GM12873 (cell line): ENCODE data around the gene CNGB1.

Source experiments
- CTCF ChIP-seq: IDR thresholded peaks from 2 replicates; pipeline ENCODE4 v1.5.1; 2012; ENCODE audit warnings: low read depth, mild to moderate bottlenecking, moderate library complexity, low read length, control low read depth; ENCODE audit not compliant: insufficient read depth; ENCODE audit errors: missing control alignments

CNGB1 gene

GRCh38 chr16:57945740-57946138 is 25.2 kb downstream of the CNGB1 start:
- TF ChIP-seq CTCF: no peak

DNA sequence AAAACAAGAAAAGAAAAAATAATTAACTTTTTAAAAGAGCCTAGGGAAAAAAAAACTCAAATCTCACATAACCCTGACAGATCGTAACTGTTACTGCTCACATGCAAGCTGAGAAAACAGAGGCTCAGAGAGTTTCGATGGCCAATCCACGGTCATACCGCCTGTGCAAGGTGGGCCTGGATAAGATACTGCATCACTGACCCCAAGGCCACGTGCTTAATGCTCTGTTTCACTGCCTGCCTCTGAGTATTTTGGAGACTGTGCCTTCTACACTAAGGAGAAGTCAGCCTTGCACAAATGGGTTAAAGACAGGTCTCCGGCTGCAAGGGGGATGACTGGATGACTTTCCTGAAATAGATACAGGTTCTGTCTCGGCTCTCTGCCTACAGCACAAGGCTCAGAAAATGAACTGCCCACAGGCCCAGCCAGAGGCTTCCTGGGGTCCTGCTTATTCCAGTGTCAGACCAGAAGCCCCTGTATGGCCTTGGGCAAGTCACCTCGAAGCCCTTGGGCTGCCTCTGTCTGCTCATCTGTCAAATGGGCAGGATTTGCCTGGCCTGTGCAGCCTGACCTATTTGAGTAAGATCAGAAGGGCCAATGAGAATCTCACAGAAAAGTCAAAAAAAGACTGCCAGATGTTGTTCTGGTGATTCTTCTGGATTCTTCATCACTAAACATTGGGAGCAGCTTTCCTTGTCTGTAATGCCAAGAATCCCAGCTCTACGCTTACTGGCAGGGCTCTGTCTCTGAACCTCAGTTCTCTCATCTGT is 25.8 kb downstream of the CNGB1 start:
- no peak for TF ChIP-seq CTCF

DNA sequence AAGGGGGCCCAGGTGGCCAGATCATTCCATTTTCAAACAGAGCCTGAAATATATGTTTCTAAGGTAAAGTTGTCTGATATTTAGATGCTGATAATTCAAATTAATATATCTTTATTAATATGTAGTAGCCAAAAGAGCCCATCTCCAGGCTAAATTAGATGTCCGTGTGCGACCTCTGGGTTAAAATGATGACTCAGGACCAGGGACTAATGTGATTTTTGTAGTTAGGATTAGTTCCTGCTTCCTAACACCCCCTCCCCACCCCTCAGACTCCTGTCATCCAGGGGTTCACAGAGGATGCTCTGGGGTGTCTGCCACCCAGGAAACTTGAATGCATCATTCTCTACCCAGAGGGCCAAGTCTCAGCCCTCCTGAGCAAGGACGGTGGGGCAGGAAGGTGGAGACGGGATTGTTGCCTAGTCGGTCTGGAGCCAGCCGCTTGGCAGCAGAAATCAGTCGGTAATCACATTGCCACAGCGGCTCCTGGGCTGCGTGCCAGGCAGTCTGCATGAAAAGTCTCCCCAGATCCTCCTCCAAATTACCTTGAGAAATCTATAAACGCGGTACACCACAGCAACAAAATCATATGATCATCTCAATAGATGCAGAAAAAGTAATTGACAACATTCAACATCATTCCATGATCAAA is 29.8 kb downstream of the CNGB1 start:
- no peak for TF ChIP-seq CTCF

- TF ChIP-seq CTCF: no peak
Observed at GRCh38 chr16:57940382-57940966, 30.5 kb downstream of the CNGB1 start.

DNA sequence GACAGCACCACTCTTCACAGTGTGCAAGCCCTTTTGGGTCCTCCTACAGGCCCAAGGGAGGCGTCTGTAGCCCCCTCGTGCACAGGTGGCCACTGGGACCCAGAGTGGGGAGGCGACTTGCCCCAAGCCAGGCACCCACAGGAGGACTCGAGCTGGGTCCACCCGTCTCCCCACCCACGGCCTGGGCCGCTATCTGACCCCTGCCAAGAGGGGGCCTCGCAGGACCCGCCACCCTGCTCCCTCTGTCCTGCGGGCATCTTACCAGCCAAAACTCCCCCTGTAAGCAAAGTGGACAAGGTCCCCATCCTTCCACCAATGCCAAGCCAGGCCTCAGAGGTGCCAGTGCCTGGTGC is 31.1 kb downstream of the CNGB1 start:
- TF ChIP-seq CTCF: no peak

DNA sequence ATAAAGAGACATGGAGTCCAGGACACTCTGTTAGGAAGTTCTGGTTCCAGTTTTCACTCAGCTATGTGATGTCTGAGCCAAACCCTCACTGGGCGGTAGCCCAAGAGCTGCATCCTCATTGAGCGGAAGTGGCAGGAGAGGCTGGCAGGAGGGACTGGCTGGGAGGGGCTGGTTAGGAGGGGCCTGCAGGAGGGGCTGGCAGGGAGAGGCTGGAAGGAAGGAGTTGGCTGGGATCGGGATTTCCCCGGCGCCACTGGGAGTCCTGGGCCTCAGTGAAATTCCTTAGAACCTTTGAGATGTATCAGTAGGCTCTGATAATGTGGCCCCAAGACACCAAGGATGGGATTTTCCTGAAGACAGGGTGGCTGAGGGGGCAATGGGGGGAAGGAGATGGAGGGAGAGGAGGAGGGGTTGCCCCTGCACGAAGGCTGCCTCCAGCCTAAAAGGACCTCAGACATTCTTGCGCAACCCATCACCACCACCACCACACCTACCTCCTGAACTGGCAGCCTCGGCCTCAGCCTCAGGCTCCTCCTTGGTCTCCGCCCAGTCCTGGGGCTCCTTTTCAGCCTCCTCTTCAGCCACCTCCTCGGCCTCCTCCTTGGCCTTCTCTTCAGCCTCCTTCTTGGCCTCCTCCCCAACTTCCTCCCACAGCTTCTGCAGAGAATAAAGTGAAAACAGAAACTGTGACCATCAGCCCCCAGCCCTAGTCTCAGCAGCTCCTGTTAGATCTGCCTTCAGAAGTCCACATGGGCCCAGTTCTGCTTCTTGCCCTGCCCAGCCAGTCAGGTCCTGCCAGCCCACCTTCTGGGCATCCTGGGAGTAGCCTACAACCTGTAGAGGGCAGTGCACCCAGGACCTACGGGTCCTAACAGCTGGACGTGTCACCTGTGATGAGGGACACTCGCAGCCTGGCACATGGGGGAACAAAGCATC is 31.7 kb downstream of the CNGB1 start:
- TF ChIP-seq CTCF: peak; percentile 25
